Ovary (tissue), 3 donors: ENCODE data around the gene DGKI.

ENCODE experiments used
- EP300 ChIP-seq: sonication (generic); formaldehyde crosslinking; IDR thresholded peaks from one replicate; pipeline ENCODE4 v1.6.1; 2017; ENCODE audit warnings: antibody characterized with exemption
- POLR2A ChIP-seq: fragments of 450-650 bp; IDR thresholded peaks from one replicate; pipeline ENCODE4 v1.6.1; 2017; ENCODE audit warnings: antibody characterized with exemption, mild to moderate bottlenecking, moderate library complexity
- TF ChIP-seq, protein P1 (sequence below), 3 donors: fragments of 450-650 bp in 2 of 3; fragments of 200-600 bp in 1 of 3; IDR thresholded peaks; one replicate each; pipeline versions ENCODE4 v1.5.1 to v1.8.0; 2016 to 2022; ENCODE audit warnings: antibody characterized with exemption in 3 of 3, mild to moderate bottlenecking in 1 of 3
- donor health status: DM: no; HTN: no; CAD: no.

DNA sequence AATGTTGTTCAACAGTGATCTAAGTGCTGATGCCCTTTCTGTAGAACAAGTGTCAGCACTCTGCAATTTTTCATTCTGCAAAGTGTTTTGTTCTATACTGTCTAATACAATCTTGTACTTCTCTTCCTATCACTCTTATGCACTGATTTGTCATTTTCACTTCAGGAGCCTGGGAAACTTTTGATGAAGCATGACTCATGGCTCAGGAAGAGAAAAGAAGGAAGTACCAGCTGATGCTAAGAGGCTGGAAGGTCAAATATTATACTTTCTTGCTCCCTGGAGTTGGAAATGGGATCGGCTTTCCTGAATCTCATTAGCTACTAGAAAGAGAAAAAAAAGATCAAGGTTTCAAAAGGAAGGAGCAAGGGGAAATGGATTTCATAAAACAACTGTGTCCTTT, 45.8 kb downstream of the DGKI start:
- TF ChIP-seq POLR2A (no peak), EP300 (no peak)
- TF ChIP-seq, protein P1, sequence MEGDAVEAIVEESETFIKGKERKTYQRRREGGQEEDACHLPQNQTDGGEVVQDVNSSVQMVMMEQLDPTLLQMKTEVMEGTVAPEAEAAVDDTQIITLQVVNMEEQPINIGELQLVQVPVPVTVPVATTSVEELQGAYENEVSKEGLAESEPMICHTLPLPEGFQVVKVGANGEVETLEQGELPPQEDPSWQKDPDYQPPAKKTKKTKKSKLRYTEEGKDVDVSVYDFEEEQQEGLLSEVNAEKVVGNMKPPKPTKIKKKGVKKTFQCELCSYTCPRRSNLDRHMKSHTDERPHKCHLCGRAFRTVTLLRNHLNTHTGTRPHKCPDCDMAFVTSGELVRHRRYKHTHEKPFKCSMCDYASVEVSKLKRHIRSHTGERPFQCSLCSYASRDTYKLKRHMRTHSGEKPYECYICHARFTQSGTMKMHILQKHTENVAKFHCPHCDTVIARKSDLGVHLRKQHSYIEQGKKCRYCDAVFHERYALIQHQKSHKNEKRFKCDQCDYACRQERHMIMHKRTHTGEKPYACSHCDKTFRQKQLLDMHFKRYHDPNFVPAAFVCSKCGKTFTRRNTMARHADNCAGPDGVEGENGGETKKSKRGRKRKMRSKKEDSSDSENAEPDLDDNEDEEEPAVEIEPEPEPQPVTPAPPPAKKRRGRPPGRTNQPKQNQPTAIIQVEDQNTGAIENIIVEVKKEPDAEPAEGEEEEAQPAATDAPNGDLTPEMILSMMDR (IDR thresholded peaks at IDR 0.05) = no peak
